Esophagus (tissue), 2 donors: ENCODE data around the gene SEC31B. TPM values are rescaled to one million over a fixed set of nuclear protein-coding genes. Genes with fewer than 3 reads are reported as not detected.

ENCODE experiments used
- H3K27ac ChIP-seq, 2 donors: one replicate each; pipeline ENCODE4 v1.5.1; 2013; ENCODE audit warnings: low read depth in 2 of 2, mild to moderate bottlenecking in 2 of 2, inconsistent platforms in 1 of 2, low read length in 1 of 2, moderate library complexity in 1 of 2
- H3K27me3 ChIP-seq, 2 donors: one replicate each; pipeline ENCODE4 v1.6.1; 2013; ENCODE audit warnings: low read length in 2 of 2, control low read depth in 1 of 2, mild to moderate bottlenecking in 1 of 2; ENCODE audit not compliant: insufficient read depth in 2 of 2, control insufficient read depth in 1 of 2
- H3K36me3 ChIP-seq, 2 donors: one replicate each; pipeline ENCODE4 v1.6.1; 2013; ENCODE audit warnings: low read length in 1 of 2; ENCODE audit not compliant: control insufficient read depth in 2 of 2, insufficient read depth in 2 of 2
- H3K4me1 ChIP-seq, 2 donors: one replicate each; pipeline ENCODE4 v1.6.1; 2013; ENCODE audit warnings: low read length in 1 of 2; ENCODE audit not compliant: control insufficient read depth in 2 of 2, insufficient read depth in 2 of 2
- H3K4me3 ChIP-seq, 2 donors: one replicate each; pipeline ENCODE4 v1.5.1; 2013; ENCODE audit warnings: low read length in 2 of 2, mild to moderate bottlenecking in 2 of 2, low read depth in 1 of 2, moderate library complexity in 1 of 2
- H3K9me3 ChIP-seq, 2 donors: one replicate each; pipeline ENCODE4 v1.6.1; 2013; ENCODE audit warnings: mild to moderate bottlenecking in 2 of 2, low read depth in 1 of 2, low read length in 1 of 2, moderate library complexity in 1 of 2; ENCODE audit not compliant: control insufficient read depth in 2 of 2, insufficient read depth in 1 of 2
- WGBS, 2 donors: extraction: QIAGEN DNeasy Blood & Tissue Kit; methylation state at CpG; one replicate each; pipeline ENCODE4 v1.1.7; 2013; 5-methylcytosine and 5-hydroxymethylcytosine counted together
- polyA plus RNA-seq, 2 donors: library from polyadenylated mRNA; stranded (reverse); fragments of 200-250 nt; gene quantifications; one replicate each; pipeline ENCODE4 v1.2.3, GENCODE V29; 2013
- donor health status: healthy with polysubstance abuse.
- donor health status: Bipolar disorder and iron deficiency.

Gene SEC31B
- polyA plus RNA-seq, 2 donors: 3.6 to 9.1 TPM

DNA sequence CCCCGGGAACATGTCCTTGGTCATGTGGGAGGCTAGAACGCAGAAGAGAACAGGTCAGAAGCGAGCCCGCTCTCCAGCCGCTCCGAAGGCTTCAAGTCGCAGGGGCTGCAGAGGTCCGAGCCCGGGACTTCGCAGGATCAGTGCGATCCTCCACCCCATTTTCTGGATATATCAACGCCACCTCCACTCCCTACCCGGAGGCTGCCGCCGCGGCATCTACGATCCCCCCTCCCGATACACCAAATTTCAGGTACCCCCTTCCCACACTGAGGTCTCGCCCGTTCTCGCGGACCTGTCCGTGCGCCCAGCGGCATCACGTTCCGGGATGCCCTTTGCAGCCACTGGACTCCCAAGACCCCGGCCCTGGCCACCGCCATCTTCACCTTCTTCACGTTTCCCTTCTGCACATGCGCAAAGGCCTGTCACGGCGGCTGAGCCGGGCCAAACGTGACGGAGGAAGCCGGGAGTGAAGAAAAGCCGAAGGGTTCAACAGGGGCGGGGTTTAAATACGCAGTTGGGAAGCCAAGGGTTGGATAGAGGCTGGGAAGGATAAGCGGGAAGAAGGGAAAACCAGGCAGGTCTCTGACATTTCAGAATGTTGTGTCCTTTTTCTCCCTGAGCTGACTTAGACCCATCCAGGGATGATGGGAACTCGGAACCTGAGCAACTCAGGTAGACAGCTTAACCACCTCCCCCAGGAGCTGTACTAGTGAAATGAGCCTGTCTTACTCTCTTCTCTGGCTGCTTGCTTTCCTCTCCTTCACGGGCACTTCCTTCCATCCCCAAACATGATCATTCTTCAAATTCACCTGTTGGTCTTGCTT, 10.0 kb upstream of the SEC31B start, which contains the start of gene NDUFB8:
Gene NDUFB8 (minus strand): TSS at position 397 of the 824 bp plus-strand sequence. CDS start 20 bp downstream, at position 377.
- Histone ChIP-seq H3K9me3 (no peaks in the 10 kb centered on the region), H3K4me3 (peak within 1 kb of the TSS; percentile 84 to 85), H3K27me3 (no peaks in the 10 kb centered on the region), H3K27ac (peak within 1 kb of the TSS; percentile 63 to 84), H3K4me1 (no peaks in the 10 kb centered on the region), H3K36me3 (peaks cover 4 to 10% of the 10 kb centered on the region in 2 donors)
- WGBS, 2 donors: 0 to 1% methylated on average over 40 to 43 of the region's 43 CpGs

DNA sequence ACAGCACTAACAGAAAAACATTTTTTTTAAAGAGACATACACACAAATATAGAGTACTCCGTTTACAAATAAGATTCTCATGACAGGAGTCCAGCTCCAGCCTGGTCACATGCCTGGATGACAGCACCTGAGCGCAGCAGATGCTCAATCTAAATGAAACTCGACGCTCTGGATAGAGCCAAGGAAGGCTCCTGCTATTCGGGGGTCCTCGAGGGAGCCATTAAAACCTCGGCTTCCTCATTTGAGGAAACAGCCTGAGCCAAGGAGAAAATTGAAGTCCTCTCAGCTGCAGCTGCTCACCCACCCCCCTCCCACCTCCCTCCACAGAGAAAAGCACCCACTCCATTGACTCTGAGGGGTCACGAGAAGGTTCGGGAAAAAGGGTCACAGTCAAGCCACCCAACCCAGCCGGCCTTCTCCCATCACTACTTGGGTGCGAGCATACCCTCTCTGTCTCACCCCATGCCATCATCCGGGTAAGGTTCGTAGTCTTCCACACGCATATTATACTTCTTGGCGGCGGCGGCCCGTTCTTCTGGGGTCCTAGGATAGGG, 9.3 kb upstream of the SEC31B start:
- Histone ChIP-seq H3K4me3 (peak overlapping the region; percentile 84 to 85), H3K4me1 (no peaks in the 10 kb centered on the region), H3K27me3 (no peaks in the 10 kb centered on the region), H3K36me3 (peaks cover 9 to 17% of the 10 kb centered on the region in 2 donors), H3K9me3 (no peaks in the 10 kb centered on the region), H3K27ac (peak overlapping the region; percentile 38 to 84)
- 1% methylated on average over 18 of the region's 18 CpGs for WGBS, 2 donors

DNA sequence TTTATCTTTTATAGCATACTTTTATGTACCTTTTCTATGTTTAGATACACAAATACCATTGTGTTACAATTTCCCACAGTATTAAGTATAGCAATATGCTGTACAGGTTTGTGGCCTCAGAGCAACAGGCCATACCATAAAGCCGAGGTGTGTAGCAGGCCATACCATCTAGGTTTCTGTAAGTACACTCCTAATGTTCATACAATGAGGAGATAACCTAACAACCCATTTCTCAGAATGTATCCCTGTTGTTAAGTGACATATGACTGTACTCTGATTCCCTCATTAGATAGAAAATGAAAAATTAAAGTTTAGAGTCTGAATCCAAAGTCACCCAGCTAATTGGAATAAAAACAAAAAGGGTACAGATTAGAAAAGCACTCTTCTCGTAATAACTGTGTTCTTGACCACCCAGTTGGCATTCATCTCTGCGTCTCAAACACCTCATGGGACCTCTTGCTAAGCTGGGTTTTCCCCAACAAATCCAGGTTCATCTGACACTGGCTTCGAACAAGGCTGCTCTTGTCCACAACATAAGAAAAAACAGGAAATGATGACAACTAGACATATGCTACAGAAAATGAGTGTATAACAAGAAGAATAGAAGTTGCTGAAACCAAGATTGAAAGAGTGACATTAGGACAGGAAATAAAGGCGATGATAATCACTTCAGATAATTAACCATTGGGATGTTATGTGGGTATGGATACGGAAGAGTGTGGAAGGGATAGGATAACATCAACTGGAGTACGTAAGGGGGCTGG, 8.6 kb upstream of the SEC31B start:
- H3K27ac ChIP-seq: no peak overlapping the region
- H3K4me1 ChIP-seq: no peaks in the 10 kb centered on the region
- peak overlapping the region; percentile 84 to 85 for H3K4me3 ChIP-seq

DNA sequence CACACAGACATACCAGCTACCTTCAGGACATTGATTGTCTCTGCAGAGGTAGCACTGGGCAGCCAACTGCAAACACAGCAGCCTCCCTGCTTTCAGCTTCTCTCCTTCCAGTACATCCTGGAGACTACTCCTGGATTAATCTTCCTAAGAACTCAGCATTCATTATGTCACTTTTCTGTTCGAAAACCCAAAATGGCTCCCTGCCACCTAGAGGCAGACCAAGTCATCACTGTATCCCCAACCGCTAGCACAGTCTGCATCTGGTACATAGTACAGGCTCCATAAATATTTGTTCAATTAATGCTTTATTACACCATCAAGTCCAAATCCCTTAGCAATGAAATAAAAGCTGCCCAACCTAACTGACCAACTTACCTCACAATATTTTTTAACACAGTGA, 5.0 kb upstream of the SEC31B start:
- 86 to 92% methylated on average over 2 of the region's 2 CpGs for WGBS, 2 donors
- Histone ChIP-seq H3K27me3 (no peaks in the 10 kb centered on the region), H3K9me3 (no peaks in the 10 kb centered on the region), H3K36me3 (peaks cover 9 to 23% of the 10 kb centered on the region in 2 donors), H3K4me3 (no peak overlapping the region), H3K4me1 (no peaks in the 10 kb centered on the region), H3K27ac (no peak overlapping the region)

More for the DNA sequence above, 8.6 kb upstream of the SEC31B start:
- Histone ChIP-seq H3K36me3 (peaks cover 9 to 23% of the 10 kb centered on the region in 2 donors), H3K27me3 (no peaks in the 10 kb centered on the region), H3K9me3 (no peaks in the 10 kb centered on the region)
- WGBS, 2 donors: 50% methylated on average over 7 of the region's 7 CpGs

DNA sequence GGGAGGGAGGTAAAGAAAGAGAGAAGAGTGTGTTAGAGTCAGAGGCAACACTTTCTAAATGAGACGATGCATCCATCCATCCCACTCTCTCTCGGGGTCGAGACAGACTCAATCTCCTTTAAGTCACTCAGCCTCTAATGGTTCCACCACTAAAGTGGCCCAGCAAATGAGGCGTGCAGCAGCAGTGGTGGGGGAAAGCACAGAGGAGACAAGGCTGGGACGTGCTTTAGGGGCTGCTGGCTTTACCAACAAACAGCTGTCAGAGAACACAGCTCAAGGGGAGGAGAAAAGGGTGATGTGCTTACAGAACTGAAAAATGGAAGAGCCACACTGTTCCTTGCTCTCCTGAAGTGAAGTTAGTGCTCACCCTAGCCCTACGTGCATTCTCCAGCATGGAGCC, 4.5 kb upstream of the SEC31B start:
- peaks cover 9 to 23% of the 10 kb centered on the region in 2 donors for H3K36me3 ChIP-seq
- H3K27me3 ChIP-seq: no peaks in the 10 kb centered on the region
- WGBS, 2 donors: 82 to 85% methylated on average over 6 of the region's 6 CpGs
- peaks cover 0 to 2% of the 10 kb centered on the region in 2 donors for H3K4me1 ChIP-seq
- no peaks in the 10 kb centered on the region for H3K9me3 ChIP-seq
- H3K4me3 ChIP-seq: no peak overlapping the region
- no peak overlapping the region for H3K27ac ChIP-seq

DNA sequence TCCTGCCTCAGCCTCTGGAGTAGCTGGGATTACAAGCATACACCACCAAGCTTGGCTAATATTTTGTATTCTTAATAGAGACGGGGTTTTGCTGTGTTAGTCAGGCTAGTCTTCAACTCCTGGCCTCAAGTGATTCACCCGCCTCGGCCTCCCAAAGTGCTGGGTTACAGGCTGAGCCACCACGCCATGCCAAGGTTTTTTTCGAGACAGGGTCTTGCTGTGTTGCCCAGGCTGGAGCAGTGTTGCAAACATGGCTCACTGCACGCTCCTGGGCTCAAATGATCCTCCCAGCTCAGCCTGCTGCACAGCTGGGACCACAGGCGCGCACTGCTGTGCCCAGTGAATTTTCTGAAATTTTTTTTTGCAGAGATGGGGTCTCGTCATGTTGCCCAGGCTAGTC, 3.3 kb upstream of the SEC31B start:
- H3K27me3 ChIP-seq: no peaks in the 10 kb centered on the region
- no peak overlapping the region for H3K4me3 ChIP-seq
- 94 to 96% methylated on average over 9 of the region's 9 CpGs for WGBS, 2 donors
- H3K36me3 ChIP-seq: peaks cover 9 to 23% of the 10 kb centered on the region in 2 donors
- peaks cover 0 to 3% of the 10 kb centered on the region in 2 donors for H3K4me1 ChIP-seq
- H3K9me3 ChIP-seq: no peaks in the 10 kb centered on the region
- H3K27ac ChIP-seq: no peak overlapping the region

DNA sequence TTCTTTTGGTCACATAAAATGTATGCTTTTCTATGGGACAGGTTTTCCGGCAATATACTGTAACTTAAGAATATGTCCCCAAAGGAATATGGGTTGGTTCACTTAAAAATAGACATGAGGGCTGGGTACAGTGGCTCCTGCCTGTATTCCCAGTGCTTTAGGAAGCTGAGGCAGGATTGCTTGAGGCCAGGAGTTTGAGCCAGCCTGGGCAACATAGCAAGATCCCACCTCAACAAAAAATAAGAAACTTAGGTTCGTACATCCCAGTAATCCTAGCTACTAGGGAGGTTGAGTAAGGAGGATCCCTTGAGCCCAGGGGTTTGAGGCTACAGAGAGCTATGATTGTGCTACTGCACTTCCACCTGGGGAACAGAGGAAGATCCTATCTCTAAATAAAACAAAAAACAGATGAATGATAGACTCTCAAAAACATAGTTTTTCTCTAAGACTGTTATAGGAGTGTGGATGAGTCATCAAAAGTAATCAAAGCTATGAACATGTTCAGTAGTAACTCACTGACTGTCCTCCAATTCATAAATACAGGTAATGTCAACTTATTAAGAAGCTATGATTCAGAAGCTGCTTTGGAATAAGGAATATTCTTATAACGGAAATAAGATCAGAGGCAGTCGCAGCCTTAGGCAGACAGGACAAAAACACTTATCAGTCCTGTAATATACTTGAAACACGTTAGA, 2.6 kb upstream of the SEC31B start:
- Histone ChIP-seq H3K4me1 (peaks cover 0 to 3% of the 10 kb centered on the region in 2 donors), H3K36me3 (peaks cover 9 to 23% of the 10 kb centered on the region in 2 donors), H3K27ac (no peak overlapping the region), H3K4me3 (no peak overlapping the region), H3K27me3 (no peaks in the 10 kb centered on the region), H3K9me3 (no peaks in the 10 kb centered on the region)
- 73 to 75% methylated on average over 5 of the region's 5 CpGs for WGBS, 2 donors

DNA sequence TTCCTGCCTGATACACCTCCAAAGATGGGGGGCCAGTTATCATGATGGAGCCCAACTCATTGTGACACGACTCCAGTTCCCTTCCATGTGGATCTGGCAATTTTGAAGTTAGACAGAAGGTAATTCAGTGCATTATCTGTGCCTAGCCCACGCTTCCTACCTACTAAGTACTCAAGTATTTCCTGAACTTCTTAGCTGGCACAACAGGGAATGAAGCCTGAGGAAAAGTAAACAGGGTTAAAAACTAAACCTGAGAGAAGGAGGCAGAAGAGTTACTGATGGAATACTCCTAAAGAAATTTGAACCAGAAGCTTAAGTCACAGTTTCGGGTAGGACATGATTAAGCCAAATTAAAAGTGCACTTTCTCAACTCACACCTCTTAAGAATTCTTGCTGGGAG, 1.1 kb upstream of the SEC31B start:
- 79 to 88% methylated on average over 3 of the region's 3 CpGs for WGBS, 2 donors
- H3K27me3 ChIP-seq: no peaks in the 10 kb centered on the region
- no peak overlapping the region for H3K4me3 ChIP-seq

DNA sequence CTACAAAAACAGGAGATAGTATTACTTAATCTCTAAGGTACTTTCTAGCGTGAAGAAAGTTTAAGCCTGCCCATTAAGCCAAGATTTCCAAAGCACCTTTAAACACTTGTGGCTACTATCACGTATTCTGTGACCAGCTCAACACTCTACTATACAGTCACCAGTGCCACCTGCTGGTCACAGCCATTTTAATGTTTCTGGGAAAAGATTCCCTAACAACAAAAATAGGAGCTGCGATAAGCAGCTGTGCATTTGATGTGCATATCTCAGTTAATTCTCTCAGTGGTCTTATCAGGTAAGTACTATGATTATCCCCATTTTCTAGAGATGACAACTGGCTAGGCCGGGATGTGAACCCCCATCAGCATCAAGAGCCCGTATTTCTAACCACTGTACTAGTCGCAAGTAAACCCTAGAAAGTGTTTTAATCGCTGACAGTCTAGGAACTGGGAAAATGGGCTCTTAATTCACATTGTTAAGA, 860 bp downstream of the SEC31B start:
- Histone ChIP-seq H3K27me3 (no peaks in the 10 kb centered on the region), H3K27ac (no peak overlapping the region), H3K9me3 (no peaks in the 10 kb centered on the region), H3K36me3 (peaks cover 4 to 7% of the 10 kb centered on the region in 2 donors), H3K4me1 (peaks cover 0 to 3% of the 10 kb centered on the region in 2 donors), H3K4me3 (peak overlapping the region; percentile 28 to 31)
- WGBS, 2 donors: 17 to 22% methylated on average over 7 of the region's 7 CpGs

More for the DNA sequence above, 1.1 kb upstream of the SEC31B start:
- H3K27ac ChIP-seq: no peak overlapping the region
- peaks cover 7 to 13% of the 10 kb centered on the region in 2 donors for H3K36me3 ChIP-seq
- peaks cover 0 to 3% of the 10 kb centered on the region in 2 donors for H3K4me1 ChIP-seq
- no peaks in the 10 kb centered on the region for H3K9me3 ChIP-seq
